ENCODE data around the gene MOGAT1. TPM values are rescaled to one million over a fixed set of nuclear protein-coding genes. Genes with fewer than 3 reads are reported as not detected.

The MOGAT1 gene
- total and polyA plus RNA-seq, 2 of the 4 experiments (the other 2 are of a cell fraction): not detected

DNA sequence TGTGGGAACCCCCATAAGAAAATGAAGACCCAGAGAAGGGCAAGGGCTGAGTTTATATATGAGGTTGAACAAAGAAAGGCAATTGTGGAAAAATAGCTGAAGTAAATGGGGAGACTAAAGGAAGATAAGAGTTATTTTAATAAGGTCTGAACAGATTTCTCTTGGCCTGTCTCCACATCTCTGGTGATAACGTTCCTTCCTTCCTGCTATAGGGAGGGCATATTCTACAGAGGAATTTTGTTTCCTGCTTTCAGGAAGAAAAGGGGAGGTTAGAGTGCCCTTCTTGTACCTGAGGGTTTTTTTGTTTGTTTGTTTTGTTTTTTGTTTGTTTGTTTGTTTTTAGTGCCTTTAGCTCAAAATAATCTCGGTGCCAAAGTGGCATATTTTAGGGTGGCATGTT, 31.6 kb downstream of the MOGAT1 start:
- BruUV-seq (replicated peaks): no TSS peak
- dilution Hi-C loops (cut with HindIII; ENCODE audit: low sequenced_read_pairs, unreplicated experiment) (no loop called here), intact Hi-C loops (cut with micrococcal nuclease) (no loop called here), in situ Hi-C loops (cut with MboI; ENCODE audit: low sequenced_read_pairs) (no loop called here)
- Histone ChIP-seq H3K4ac (ENCODE audit: low read depth, low read length) (peak overlapping the region; percentile 59; the same call in 1 of the 2 replicates), H3K27ac (ENCODE audit: insufficient read depth, low read length) (no peak overlapping the region), H3K4me2 (ENCODE audit: low read depth, low read length) (no peak overlapping the region), H3K79me1 (ENCODE audit: low read depth in 1 of 2, low read length in 2 of 2) (no peaks in the 10 kb centered on the region), H3K9ac (ENCODE audit: low read depth, low read length) (no peak overlapping the region), H3K4me1 (ENCODE audit: control insufficient read depth, insufficient read depth, low read length) (peaks cover 16% of the 10 kb centered on the region), H2BK5ac (ENCODE audit: low read depth, low read length, poor library complexity, severe bottlenecking) (peak overlapping the region; percentile 9), H3K18ac (ENCODE audit: low read depth, low read length) (peak overlapping the region; percentile 42; the same call in 1 of the 2 replicates), H3K9me1 (ENCODE audit: insufficient read depth, low read length) (peaks cover 9% of the 10 kb centered on the region), H4K91ac (ENCODE audit: insufficient read depth, low read depth, low read length) (peak overlapping the region; percentile 34; the same call in 1 of the 2 replicates), H4K20me1 (ENCODE audit: insufficient read depth, low read length) (no peaks in the 10 kb centered on the region), H3K56ac (ENCODE audit: extremely low read depth, insufficient read depth, low read length) (no peak overlapping the region), H2AK5ac (ENCODE audit: low read depth, low read length) (peak overlapping the region; percentile 35; the same call in 1 of the 2 replicates), H3K23ac (ENCODE audit: low read depth, low read length) (no peak overlapping the region; the same call in 1 of the 2 replicates), H3K36me3 (ENCODE audit: control insufficient read depth, insufficient read depth, low read length) (no peaks in the 10 kb centered on the region), H4K5ac (ENCODE audit: low read depth, low read length) (peak overlapping the region; percentile 24; the same call in 1 of the 2 replicates), H2AFZ (replicated peaks; ENCODE audit: low read length, poor library complexity) (no peak overlapping the region), H2BK20ac (ENCODE audit: low read depth, low read length) (peak overlapping the region; percentile 50), H3K9me3 (ENCODE audit: control insufficient read depth, insufficient read depth, low read length) (no peaks in the 10 kb centered on the region), H2BK120ac (ENCODE audit: low read depth, low read length) (peak overlapping the region; percentile 70; the same call in 1 of the 2 replicates), H2AK9ac (replicated peaks; ENCODE audit: low read depth, low read length, poor library complexity) (no peak overlapping the region), H3K4me3 (ENCODE audit: insufficient read depth, low read depth, low read length) (no peak overlapping the region), H3K27me3 (ENCODE audit: control insufficient read depth, insufficient read depth, low read length) (no peaks in the 10 kb centered on the region), H3K14ac (replicated peaks; ENCODE audit: low read depth, low read length) (peak overlapping the region; percentile 51; the same call in 1 of the 2 replicates), H4K8ac (ENCODE audit: low read depth in 2 of 2, low read length in 2 of 2) (peak overlapping the region; percentile 17 to 68; a peak in 1 of 4 replicates), H2BK15ac (ENCODE audit: low read depth, low read length) (0 out of 3 replicates have a peak overlapping the region, but pooled peaks have one; percentile 45)
- CTCF ChIA-PET: interaction anchor here (0.8 to 1.3 kb wide), 3 partner anchors 9 to 236 kb away, joined by 3 to 4 read pairs (median 3); no protein-coding TSS in a partner anchor
- no peak for DNase-seq
- TF ChIP-seq RAD21 (IDR thresholded peaks at IDR 0.05; ENCODE audit: low read length) (no peak), CHD1 (IDR thresholded peaks at IDR 0.05; ENCODE audit: low read depth, low read length) (no peak), SMC3 (IDR thresholded peaks at IDR 0.05; ENCODE audit: low read depth, low read length) (no peak), MAFK (IDR thresholded peaks at IDR 0.05; ENCODE audit: low read depth, low read length) (no peak), BHLHE40 (IDR thresholded peaks at IDR 0.05; ENCODE audit: low read depth, low read length) (no peak), CEBPB (IDR thresholded peaks at IDR 0.05; ENCODE audit: low read depth, low read length) (no peak), RCOR1 (IDR thresholded peaks at IDR 0.05; ENCODE audit: insufficient replicate concordance, low read length) (no peak), MXI1 (IDR thresholded peaks at IDR 0.05; ENCODE audit: borderline replicate concordance, low read depth, low read length) (no peak)
- TF ChIP-seq, protein P1, sequence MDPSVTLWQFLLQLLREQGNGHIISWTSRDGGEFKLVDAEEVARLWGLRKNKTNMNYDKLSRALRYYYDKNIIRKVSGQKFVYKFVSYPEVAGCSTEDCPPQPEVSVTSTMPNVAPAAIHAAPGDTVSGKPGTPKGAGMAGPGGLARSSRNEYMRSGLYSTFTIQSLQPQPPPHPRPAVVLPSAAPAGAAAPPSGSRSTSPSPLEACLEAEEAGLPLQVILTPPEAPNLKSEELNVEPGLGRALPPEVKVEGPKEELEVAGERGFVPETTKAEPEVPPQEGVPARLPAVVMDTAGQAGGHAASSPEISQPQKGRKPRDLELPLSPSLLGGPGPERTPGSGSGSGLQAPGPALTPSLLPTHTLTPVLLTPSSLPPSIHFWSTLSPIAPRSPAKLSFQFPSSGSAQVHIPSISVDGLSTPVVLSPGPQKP (IDR thresholded peaks at IDR 0.05; ENCODE audit: borderline replicate concordance, low read depth, low read length): no peak
- POLR2A ChIA-PET (ENCODE audit: unreplicated experiment): no interaction called here
- WGBS, 2 experiments (ENCODE audit: extremely low coverage in 2 of 2, insufficient read length in 1 of 2): no CpG with 5 or more reads among the region's 2 CpGs
- no peak for ATAC-seq (ENCODE audit: low read depth)
